HG03039 (cell line): ENCODE data around the gene PTPRG.

Experiments used
- ATAC-seq: cut with Tn5 transposase; IDR thresholded peaks from one replicate; pipeline ENCODE4 v1.9.1; 2021; ENCODE audit warnings: mild to moderate bottlenecking, moderate library complexity; ENCODE audit not compliant: unreplicated experiment

The PTPRG gene

DNA sequence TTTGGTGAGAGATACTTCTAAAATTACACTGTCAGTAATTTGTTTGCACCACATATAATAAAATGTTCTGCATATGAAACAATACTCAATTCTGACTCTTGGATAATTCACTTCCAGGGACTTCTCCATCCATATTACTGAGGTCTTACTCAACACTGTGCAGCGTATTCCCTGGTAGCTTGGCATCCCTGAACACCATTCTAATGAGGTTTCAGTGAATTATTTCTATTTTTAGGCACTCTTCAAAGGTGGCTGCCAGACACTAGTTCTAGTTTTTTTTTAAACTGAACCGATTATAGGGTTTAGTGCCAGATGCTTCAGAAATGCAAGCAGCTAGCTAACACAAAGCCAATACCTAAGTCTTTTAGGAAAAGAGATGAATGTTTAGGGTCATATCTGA, 528.7 kb downstream of the PTPRG start:
- no peak for ATAC-seq

DNA sequence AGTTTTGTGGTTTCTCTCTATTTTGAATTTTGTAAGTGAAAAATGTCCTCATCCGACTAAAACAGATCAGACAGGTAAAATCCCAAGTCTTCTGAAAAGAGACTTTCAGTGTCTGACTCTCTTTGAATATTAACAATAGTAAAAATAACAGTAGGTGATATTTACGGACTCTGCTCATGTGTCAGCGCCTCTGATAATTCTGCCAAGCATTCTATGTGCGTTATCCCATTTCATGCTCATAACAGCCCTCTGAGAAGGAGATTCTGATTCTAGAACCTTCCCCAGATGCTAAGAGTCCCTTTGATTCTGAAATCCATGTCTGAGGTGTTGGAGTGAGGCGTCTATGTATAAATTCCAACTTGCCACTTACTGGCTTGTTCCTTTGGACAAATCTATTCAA, 529.1 kb downstream of the PTPRG start:
- no peak for ATAC-seq

DNA sequence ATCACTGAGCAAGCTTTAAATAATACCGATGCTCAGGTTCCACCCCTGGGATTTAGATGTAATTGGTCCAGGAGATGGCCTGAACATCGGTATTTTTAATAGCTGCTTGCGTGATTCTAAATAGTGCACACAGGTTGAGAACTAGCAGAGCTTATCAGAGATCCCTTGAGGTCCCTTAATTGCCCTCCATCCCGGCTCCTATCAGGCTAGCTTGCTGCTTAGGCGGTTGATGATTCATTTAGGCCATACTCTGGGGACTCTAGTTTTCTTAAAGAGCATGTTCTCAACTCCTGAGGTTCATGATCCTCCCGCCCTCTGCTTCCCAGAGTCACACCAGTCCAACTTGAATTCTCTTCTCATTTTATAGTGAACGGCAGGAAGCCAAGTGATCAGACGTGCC, 531.7 kb downstream of the PTPRG start:
- ATAC-seq, result no peak

DNA sequence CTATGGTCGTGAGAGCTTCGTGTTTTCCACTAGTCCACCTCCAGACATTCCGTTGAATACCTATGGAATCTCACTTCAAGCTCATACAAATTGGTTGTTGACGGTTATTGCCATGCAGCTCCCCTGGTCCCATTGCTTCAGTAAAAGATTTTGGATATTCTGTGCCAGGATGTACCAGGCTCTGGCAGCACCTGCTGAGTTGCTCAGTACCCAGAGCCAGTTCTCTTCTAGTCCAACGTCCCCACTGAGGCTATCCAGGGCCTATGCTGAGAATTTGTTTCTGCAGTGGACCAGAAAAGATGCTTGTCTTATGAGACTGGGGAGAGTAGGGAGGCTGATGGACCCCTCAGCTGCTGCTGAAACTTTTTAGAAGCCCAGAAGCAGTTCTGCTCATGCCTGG, 533.1 kb downstream of the PTPRG start:
- no peak for ATAC-seq

DNA sequence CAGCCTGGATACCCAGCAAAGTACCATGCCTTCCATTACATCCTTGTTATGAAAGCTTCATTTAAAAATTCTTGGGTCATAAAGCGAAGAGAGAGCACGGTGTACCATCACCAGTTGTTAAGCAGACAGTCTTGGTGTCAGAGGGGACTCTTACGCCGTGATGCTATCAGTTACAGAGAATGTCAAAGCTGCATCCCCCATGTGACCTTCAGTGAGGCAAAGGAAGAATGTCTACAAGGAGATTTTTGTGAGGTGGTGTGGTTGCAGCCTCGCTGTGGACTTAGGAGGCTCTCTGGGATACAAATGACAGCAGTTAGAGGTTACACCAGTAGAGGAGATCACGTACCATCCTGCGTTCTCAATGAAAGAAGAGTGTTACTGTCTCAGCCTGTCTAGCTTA, 533.7 kb downstream of the PTPRG start:
- no peak for ATAC-seq

DNA sequence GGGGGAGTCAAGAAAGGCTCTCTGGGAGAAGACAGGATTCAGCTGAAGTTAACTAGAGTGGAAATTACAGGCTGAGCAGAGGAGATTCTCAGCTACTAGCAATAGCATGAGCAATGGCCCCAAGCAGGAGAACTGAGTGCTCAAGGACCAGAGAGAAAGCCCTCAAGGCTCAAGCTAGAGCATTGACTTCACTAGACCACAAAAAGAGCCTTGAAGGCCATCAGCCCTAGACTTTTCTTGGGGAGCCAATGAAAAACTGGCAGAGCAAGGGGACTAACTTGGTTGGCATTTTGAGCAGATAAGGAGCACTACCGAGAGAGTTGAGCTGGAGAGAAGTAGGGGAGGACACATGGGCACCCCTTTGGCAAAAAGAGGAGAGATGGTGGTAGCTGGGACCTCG, 534.4 kb downstream of the PTPRG start:
- no peak for ATAC-seq

DNA sequence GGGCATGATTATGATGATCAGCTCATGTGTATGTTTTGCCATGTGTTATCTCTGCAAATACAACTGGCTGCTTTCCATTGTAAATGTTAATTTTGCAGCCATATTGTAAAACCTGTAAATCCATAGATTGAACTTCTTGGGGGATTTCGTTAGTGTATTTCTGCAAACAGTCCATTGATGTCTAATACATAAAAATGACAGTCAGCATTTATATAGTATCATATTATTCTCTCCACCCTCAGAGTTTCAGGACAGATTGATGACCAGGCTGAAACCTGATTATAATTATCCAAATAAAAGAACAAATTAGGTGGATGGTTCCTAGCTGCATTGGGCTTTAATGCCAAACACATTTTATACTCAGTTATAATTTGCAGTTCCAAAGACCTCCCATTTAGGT, 535.1 kb downstream of the PTPRG start:
- ATAC-seq, result no peak

DNA sequence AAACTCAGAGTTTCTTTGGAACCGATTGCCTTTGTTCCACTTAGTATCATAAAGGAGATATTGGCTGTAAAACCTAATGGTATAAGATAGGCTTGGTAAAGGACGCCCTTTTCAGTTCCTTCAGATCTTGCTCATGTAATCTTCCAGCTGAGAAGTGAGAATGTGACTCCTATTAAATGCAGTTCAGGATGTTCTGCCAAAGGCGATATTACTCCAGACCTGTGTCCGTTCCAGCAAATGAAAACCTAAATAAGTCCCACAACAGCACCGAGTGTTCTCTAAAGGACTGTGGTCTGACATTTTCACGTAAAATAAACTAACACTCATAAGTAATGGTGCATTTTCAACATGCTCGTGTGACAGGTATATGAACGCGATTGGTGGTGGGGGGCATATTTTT, 535.8 kb downstream of the PTPRG start:
- ATAC-seq, result no peak

DNA sequence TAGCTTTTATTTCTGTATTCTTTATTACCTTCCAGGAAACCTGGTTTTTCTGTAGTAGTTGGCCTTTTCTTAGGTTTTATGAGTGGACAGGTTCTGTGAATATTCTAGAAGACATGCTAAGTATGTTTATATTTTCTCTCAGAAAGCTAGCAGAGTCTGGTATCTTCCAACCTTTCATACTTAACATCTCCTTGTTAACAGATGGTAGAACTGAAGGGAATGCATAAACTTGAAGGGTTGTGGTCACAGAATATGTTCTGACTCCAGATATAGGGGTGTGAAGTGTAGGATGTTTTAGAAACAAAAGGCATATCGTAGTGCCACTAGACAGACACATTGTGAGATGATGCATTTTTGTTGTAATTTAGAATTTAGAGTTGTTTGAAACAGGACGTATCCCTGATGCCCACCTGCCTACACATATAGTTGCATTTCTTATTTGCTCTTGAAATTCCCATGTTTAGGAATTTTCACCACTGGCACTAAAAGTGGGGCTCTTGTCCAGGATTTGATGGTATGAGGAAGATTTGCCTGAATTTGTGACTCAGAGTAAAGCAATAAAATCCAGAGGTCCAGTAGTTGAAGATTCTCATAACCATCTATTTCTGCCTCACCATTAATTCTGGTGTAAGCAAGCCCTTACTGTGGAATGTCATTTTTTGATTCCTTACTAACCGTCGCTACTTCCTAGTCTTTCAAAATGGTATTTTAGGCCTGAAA, 537.4 kb downstream of the PTPRG start:
- no peak for ATAC-seq

DNA sequence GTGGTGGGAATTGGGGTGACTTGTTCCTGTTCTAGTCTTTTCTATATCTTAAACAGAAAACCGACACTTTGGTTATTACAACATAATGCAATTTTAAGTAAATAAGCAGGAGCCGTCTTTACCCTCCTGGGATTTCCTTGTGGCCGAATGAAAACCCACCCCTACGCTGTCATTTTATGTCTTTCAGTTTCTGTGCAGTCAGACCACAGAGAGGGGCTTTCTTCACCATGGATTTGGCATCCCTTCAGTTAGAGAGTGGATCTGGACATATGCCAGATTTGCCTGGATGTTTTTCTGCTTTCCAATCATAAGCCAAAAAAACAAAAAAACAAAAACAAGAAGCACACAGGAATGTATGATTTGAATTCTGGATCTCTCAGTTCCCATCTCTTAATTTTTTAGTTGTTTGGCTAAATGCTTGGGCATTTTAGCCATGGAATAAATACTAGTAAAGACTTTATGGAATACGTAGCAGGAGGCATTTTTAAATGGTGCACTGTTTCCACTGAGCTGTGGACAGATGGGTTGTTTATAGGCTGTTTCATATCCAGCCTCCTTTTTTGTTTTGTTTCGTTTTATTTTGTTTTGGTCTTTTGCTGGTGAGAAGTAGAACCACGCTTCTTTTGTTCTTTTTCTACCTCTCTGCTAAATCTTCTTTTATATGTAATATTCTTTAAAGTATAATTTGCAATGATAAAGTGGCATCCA, 539.1 kb downstream of the PTPRG start:
- no peak for ATAC-seq

DNA sequence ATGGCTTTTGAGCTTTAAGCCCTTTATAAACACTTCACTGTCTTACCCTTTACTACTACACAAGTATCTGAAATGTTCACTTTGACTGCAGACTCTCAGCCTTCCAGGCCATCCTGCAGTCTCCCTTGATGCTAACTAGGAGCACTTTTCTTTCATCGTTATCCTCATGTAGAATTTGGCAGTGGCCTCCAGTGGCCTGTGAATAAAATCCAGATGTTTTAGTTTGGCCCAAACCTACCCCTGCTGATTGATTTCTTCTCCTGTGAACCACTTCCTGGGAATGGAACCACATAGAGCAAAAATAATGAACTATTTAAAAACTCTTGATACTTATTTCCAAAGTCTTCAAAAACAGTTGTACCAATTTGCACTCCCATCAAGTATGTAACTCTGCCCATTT, 540.1 kb downstream of the PTPRG start:
- no peak for ATAC-seq

DNA sequence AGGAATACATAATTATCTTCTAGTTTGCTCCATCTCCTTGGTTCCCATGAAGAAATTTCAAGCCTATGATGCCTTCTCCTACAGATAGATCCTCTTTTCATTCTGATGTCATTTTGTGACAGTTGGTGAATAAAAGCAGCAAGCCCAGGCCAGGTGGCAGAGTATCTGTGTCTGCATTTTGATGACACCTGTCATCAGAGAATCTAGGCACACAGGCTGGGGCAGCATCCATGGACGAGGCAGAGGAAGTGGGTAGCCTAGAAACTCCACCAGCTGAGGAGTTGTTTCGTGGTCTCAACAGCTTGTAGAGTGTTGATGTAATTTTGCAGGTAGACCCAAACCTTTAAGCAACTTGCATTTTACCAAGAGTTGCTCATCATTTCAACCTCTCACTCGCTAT, 542.2 kb downstream of the PTPRG start:
- no peak for ATAC-seq

DNA sequence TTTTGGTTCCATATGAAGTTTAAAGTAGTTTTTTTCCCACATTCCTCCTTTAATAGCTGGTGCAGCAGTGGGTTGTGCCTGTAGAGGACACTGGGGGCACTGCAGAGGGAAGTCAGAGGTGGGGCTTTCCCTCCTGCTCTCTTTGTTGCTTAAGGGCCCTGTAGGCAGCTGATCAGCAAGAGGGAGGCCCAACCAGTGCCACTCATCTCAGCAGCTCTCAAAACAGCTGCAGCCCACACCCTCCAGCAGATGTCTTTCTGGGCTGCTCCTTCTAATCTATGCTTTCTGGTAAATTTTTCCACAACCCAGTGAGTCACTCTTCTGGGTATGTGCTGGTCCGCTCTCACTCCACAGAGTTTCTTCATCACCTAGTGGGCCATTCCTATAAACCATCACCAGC, 548.2 kb downstream of the PTPRG start:
- ATAC-seq, result no peak

DNA sequence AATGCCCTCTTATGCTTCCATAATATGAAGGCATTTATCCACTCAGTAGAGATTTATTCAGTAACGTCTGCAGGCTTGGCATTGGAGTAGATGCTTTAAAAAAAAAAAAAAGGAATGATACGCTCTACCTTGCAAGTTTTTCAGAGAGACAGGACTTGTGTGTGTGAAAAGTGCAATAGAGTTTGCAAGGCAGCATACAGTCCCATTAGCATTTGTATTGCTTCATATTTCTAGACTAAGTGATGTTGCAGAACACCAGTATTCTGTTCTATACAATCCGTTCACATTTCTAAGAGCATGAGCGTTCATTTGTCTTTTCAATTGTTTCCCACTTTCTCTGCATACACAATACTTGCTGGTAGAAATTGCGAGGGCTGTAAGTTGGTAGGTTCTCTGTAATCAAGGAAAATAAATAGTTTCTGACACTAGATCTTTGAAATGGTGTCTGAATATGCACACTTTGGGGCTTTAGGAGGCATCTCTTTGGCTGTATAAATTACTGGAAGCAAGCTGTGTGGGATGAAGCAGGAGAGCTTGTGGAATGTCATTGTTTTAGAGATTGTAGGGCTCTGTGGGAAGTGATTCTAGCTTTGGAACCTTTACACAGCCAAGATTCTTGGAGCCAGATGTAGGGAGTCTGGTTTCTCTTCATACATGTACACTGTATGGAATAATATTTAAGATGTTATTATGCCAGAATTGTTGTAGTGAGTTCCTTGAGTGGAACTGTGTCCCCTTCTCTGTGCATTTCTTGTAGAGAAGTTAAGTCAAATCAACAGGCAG, 549.3 kb downstream of the PTPRG start:
- ATAC-seq, result no peak

DNA sequence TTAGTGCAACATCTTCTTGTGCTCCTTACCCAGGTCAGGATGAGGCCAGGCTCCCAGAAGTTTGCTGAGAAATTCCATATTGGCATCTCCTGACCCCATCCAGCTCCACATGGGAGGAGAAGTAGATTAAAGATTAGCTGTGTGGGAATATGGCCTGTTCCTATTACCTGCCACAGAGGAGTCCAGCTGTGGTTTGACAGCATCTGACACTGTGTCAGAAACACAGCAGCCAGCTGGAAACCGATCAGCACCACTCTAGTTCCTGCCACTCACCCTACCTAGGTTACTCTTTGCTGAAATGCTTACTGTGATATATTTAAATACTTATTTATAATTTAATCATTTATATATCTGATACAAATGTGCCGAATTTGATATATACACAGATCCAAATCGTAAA, 551.7 kb downstream of the PTPRG start:
- ATAC-seq, result no peak

DNA sequence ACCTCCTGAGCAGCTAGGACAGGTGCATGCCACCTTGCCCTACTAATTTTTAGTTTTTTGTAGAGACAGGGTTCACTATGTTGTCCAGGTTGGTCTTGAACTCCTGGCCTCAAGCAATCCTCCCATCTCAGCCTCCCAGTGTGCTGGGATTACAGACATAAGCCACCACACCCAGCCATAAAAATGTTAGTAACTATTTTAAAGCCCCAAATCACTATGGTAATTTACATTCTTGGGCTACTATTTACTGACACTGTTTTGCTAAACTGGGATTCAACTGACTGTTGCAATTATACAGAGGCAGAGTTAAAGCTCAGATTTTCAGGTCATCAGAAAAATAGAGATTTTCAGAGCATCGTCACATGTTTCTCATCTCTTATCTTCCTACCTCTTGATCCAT, 553.4 kb downstream of the PTPRG start:
- no peak for ATAC-seq

DNA sequence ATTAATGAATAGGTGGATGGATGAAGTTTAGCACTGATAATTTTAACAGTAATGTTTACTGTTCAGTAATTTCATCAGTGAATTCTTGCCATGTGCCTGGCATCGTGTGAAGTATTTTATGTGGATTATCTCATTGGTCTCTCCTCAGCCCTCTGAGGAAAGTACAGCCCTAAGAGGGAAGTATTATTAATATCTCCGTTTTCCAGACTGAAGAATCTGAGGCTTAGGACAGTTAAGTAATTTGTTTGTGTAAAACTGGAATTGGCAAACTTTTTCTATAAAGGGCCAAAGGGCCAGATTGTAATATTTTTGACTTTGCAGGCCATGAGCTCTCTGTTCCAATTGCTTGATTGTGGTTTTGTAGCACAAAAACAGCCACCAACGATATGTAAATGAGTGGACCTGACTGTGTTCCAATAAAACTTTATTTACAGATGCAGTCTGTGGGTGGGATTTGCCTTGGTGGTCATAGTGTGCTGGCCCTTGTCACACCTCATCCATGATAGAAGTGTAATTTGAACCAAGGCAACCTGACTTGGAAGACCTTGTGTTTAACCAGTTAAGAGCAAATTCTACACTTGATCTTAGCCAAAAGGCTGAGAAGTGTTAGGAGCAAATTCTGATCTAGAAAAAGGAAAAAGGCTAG, 556.7 kb downstream of the PTPRG start:
- ATAC-seq, result no peak

DNA sequence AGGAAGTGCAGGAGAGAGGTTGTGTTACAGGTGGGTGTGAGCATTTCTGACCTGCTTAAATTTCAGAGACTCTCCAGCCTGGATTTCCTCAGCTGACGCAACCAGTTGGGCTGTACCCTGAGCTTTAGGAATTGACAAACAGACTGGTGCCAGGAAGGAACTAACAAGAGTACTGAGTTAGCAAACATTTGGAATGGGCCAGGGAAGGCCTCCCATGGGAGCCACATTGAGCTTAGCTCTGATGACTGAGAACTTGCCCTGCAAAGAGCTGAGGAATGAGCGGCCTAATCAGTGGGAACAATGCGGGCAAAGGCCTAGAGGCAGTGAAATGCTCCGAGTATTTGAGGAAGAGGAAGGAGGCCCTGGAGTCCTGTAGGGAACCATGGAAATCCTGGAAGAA, 557.8 kb downstream of the PTPRG start:
- no peak for ATAC-seq

DNA sequence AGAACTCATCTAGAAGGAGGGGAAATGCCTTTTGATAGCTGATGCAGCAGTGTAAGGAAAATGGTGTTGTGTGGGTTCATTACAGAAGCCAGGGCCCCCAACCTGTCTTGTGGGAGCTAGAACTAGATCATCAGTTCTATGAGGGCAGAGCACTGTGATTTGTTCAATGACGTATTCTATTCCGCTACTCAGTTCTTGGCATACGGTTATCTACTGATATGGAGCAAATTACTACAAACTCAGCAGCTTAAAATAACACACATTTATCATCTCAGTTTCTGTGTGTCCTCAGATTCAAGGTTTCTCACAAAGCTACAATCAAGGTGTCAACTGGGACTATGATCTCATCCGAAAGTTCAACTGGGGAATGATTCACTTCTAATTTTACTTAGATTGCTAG, 561.4 kb downstream of the PTPRG start:
- no peak for ATAC-seq

DNA sequence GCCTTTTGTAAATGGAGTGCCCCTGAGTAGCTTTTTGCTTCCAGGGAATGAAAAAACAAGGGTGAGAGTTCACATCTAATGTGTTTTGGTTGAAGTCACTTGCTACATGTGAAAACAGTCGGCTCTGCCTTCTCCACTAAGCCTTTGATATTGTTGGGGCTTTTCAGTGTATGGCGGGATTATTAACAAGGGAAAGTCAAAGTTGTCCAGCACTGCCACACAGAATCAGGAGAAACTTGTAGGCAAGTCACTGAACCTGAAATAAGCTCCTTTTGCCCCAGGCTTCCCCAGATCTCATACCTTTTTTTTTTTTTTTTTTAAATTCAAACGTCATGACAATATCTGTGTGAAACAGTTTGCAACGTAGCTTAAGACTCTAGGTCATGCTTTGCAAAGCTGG, 564.0 kb downstream of the PTPRG start:
- ATAC-seq, result no peak

DNA sequence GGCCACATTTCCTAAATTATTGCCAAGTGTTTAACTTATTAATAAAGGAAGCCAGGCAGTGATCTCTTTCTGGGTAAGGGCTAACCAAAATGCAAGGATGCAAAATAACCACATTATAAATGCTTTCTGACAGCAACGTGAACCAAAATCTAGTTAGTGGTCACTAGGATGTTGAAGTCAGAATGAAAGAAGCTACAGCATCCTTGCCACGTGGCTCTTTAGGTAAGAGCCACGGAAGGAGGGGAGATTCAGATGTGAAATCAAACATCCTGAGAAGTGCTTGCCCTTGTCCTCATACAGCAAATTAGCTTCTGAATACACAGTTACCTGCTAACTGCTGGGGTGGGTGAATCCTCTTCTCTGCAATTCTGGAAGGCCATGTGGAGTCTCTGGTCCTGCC, 565.7 kb downstream of the PTPRG start:
- ATAC-seq, result no peak

DNA sequence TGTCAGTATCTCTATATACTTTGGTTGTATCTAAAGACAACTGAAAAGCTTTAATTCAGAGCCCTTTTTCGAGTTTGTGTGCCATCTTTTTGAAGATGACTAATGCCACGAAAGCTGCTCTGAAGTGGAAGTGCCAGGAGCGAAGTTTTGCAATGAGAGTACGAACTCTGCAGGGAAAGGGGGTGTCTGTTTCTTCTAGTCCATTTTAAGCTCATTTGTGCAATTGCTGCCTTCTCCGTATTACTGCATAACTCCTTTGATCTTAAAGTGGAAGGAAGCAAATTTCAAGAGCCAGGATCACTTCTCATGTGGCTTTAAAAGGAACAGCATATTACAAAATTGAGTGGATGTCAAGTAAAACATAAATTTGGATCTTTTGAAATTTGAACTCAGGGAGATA, 566.7 kb downstream of the PTPRG start:
- no peak for ATAC-seq
